ENCODE measurements around the gene AP3B1.
"Not testable (repeated sequence)": the region's sequence is repeated elsewhere in the genome, so short reads cannot be mapped to it uniquely, and the experiment has no call there.

Gene AP3B1

GRCh38 chr5:78075301-78075700 lies 219.2 kb downstream of the AP3B1 start:
- no peak for DNase-seq (ENCODE audit: low read depth in 1 of 2, low spot score in 1 of 2)
- H3K27me3 ChIP-seq (ENCODE audit: insufficient read depth, poor library complexity, severe bottlenecking), result no peaks in the 10 kb centered on the region
- TF ChIP-seq, protein P1, sequence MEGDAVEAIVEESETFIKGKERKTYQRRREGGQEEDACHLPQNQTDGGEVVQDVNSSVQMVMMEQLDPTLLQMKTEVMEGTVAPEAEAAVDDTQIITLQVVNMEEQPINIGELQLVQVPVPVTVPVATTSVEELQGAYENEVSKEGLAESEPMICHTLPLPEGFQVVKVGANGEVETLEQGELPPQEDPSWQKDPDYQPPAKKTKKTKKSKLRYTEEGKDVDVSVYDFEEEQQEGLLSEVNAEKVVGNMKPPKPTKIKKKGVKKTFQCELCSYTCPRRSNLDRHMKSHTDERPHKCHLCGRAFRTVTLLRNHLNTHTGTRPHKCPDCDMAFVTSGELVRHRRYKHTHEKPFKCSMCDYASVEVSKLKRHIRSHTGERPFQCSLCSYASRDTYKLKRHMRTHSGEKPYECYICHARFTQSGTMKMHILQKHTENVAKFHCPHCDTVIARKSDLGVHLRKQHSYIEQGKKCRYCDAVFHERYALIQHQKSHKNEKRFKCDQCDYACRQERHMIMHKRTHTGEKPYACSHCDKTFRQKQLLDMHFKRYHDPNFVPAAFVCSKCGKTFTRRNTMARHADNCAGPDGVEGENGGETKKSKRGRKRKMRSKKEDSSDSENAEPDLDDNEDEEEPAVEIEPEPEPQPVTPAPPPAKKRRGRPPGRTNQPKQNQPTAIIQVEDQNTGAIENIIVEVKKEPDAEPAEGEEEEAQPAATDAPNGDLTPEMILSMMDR (IDR thresholded peaks at IDR 0.05; ENCODE audit: insufficient read depth, low read length), result no peak
- no peak for TF ChIP-seq POLR2AphosphoS5 (IDR thresholded peaks at IDR 0.05; ENCODE audit: low read depth)
- TF ChIP-seq GABPA (IDR thresholded peaks at IDR 0.05; ENCODE audit: low read depth), result no peak
- TF ChIP-seq REST (IDR thresholded peaks at IDR 0.05; ENCODE audit: insufficient replicate concordance, low read depth), result no peak
- TF ChIP-seq SPI1 (IDR thresholded peaks at IDR 0.05; ENCODE audit: borderline replicate concordance, low read depth), result no peak
- H3K4me3 ChIP-seq (replicated peaks; ENCODE audit: insufficient read depth, low read length), result no peak overlapping the region
- no peak overlapping the region for H3K27ac ChIP-seq (replicated peaks)

- H3K4me3 ChIP-seq (replicated peaks; ENCODE audit: insufficient read depth, low read length); H3K27ac ChIP-seq (replicated peaks); DNase-seq (ENCODE audit: low read depth in 1 of 2, low spot score in 1 of 2); H3K27me3 ChIP-seq (ENCODE audit: insufficient read depth, poor library complexity, severe bottlenecking): not testable (repeated sequence)
Observed at GRCh38 chr5:78070691-78071090, 223.8 kb downstream of the AP3B1 start.

DNA sequence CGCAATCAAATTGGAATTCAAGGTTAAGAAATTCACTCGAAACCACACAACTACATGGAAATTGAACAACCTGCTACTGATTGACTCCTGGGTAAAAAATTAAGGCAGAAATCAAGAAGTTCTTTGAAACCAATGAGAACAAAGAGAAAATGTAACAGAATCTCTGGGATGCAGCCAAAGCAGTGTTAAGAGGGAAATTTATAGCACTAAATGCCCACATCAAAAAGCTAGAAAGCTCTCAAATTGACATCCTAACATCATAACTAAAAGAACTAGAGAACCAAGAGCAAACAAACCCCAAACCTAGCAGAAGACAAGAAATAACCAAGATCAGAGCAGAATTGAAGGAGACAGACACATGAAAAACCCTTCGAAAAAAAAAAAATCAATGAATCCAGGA lies 226.9 kb downstream of the AP3B1 start:
- DNase-seq (ENCODE audit: low read depth in 1 of 2, low spot score in 1 of 2); H3K27ac ChIP-seq (replicated peaks); H3K4me3 ChIP-seq (replicated peaks; ENCODE audit: insufficient read depth, low read length); H3K27me3 ChIP-seq (ENCODE audit: insufficient read depth, poor library complexity, severe bottlenecking): not testable (repeated sequence)

- not testable (repeated sequence) for H3K27me3 ChIP-seq (ENCODE audit: insufficient read depth, poor library complexity, severe bottlenecking); DNase-seq (ENCODE audit: low read depth in 1 of 2, low spot score in 1 of 2); H3K27ac ChIP-seq (replicated peaks); H3K4me3 ChIP-seq (replicated peaks; ENCODE audit: insufficient read depth, low read length)
Observed at GRCh38 chr5:78066722-78067121, 227.8 kb downstream of the AP3B1 start.

GRCh38 chr5:78065663-78066062 lies 228.8 kb downstream of the AP3B1 start:
- Histone ChIP-seq H3K27me3 (ENCODE audit: insufficient read depth, poor library complexity, severe bottlenecking) (no peaks in the 10 kb centered on the region), H3K27ac (replicated peaks) (no peak overlapping the region), H3K4me3 (replicated peaks; ENCODE audit: insufficient read depth, low read length) (no peak overlapping the region)
- TF ChIP-seq REST (IDR thresholded peaks at IDR 0.05; ENCODE audit: insufficient replicate concordance, low read depth) (no peak), POLR2AphosphoS5 (IDR thresholded peaks at IDR 0.05; ENCODE audit: low read depth) (no peak)
- no peak for DNase-seq (ENCODE audit: low read depth in 1 of 2, low spot score in 1 of 2)

DNA sequence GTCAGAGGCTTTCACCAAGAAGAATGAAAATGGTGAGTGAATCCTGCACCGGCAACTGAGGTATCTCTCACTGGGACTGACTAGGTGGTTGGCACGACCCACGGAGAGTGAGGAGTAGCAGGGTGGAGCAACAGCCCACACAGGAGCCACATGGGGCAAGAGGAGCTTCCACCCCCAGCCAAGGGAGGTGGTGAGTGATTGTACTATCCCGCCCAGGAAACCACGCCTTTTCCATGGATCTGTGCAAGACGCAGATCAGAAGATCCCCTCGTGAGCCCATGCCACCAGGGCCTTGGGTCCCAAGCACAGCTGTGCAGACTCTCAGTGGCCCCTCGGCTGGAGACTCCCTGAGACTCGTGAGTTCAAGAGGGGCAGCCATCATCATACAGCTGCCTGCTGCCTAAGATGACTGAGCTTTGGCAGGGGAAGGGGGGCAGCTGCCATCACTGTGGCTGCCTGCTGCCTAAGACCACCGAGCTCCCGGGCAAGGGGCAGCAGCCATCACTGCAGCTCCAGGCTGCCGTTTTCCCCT lies 229.5 kb downstream of the AP3B1 start:
- H3K4me3 ChIP-seq (replicated peaks; ENCODE audit: insufficient read depth, low read length), result no peak overlapping the region
- no peak overlapping the region for H3K27ac ChIP-seq (replicated peaks)
- DNase-seq (ENCODE audit: low read depth in 1 of 2, low spot score in 1 of 2), result no peak
- H3K27me3 ChIP-seq (ENCODE audit: insufficient read depth, poor library complexity, severe bottlenecking), result no peaks in the 10 kb centered on the region
- TF ChIP-seq POLR2AphosphoS5 (IDR thresholded peaks at IDR 0.05; ENCODE audit: low read depth) (no peak), SPI1 (IDR thresholded peaks at IDR 0.05; ENCODE audit: borderline replicate concordance, low read depth) (no peak), GABPA (IDR thresholded peaks at IDR 0.05; ENCODE audit: low read depth) (no peak), REST (IDR thresholded peaks at IDR 0.05; ENCODE audit: insufficient replicate concordance, low read depth) (no peak)
- TF ChIP-seq, protein P1 (IDR thresholded peaks at IDR 0.05; ENCODE audit: insufficient read depth, low read length), result no peak
